DMS 273 treated with DMSO at 0.1 percent for 48 hours (cell line): ENCODE data around the gene MRPL54.
"Not testable (repeated sequence)": the region's sequence is repeated elsewhere in the genome, so short reads cannot be mapped to it uniquely, and the experiment has no call there.

Experiments used
- DNase-seq: peaks from one replicate; lab custom pipeline; 2025; lab: John Stamatoyannopoulos, UW

Gene MRPL54

DNA sequence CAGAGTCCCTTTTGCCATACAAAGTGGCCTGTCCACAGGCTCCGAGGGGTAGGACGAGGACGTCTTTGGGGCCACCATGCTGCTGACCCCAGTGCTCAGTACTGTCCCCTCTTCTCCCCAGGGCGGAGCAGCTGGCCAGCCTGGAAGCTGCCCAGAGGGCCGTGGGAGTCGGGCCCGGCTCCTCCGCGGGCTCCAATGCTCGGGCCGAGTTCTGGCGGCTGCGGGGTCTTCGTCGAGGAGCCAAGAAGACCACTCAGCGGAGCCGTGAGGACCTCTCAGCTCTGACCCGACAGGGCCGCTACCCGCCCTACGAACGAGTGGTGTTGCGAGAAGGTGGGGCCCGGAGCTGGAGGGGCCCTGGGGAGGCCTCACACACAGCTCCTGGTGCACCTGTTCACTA, 22.1 kb upstream of the MRPL54 start:
- no peak for DNase-seq

DNA sequence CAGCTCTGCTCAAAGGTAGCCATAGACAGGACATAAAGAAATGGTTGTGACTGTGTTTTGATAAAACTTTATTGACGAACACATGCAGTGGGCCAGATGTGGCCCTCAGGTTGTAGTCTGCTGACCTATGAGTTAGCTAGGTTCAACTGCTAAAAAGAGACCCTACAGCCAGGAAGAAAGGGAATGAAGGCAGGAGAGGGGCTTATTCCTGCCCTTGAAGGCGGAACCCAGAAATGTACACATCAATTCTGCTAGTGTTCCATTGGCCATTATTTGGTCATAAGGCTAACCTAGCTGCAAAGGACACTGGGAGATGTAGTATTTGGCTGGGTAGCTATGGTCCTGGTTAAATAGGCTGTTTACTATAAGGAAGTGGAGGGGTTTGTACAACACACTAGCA, 19.0 kb upstream of the MRPL54 start:
- DNase-seq: no peak

DNA sequence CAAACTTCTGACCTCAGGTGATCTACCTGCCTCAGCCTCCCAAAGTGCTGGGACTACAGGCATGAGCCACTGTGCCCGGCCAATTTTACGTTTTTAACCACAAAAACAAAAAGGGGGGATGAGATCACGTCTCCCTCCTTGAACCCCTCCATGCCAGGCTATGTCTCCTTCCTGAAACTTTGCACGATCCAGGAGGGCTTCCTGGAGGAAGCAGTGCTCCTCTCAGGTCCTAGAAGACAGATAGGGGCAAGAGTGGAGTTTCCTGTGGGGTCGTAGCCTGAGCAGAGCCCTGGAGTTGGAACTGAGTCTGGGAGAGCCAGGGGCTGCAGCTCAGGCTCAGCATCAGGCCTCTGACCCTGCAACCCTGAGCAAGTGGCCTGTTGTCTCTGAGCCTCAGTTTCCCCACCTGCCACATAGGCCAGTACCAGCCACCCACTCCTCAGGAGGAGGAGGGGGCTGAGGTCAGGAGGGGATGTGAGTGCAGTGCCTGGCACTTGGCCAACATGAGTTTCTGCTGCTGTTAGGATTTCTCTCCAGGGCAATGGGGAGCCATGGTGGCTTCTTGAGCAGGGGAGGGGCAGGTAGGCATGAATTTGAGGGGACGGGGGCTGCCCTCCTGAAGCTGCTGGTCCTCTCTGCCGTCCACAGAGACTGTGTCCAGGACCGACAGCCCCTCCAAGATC, 17.0 kb upstream of the MRPL54 start:
- no peak for DNase-seq

DNA sequence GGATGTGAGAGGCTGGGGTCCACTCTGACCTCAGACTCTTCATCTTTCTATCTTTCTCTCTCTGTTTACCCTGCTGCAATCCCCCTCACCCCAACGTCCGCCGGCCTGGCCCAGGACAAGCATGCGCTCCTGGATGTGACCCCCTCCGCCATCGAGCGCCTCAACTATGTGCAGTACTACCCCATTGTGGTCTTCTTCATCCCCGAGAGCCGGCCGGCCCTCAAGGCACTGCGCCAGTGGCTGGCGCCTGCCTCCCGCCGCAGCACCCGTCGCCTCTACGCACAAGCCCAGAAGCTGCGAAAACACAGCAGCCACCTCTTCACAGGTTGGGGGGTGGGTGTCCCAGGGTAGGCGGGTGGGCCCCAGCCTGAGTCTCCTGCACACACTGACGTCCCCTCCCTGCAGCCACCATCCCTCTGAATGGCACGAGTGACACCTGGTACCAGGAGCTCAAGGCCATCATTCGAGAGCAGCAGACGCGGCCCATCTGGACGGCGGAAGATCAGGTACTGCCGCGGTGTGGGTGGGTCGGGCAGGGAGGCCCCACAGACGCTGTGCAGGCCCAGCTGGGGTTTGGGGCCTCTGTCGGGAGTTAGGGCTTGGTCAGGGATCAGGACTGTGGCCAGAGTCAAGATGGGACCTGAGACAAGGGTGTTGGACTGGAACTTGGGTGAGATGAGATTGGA, 16.0 kb upstream of the MRPL54 start:
- no peak for DNase-seq

DNA sequence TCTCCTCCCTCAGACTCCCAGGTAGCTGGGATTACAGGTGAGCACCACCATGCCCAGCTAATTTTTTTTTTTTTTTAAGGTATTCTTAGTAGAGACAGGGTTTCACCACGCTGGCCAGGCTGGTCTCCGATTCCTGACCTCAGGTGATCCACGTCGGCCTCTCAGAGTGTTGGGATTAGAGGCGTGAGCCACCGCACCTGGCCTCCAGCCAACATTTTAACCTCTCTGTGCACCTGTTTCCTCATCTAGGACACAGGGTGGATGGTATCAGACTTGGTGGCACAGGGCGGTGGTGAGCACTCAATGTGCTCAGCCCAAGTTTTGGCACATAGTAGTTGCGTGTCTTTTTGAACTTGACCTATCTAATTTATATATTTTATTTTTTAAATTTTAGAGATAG, 13.5 kb upstream of the MRPL54 start:
- DNase-seq: no peak

DNA sequence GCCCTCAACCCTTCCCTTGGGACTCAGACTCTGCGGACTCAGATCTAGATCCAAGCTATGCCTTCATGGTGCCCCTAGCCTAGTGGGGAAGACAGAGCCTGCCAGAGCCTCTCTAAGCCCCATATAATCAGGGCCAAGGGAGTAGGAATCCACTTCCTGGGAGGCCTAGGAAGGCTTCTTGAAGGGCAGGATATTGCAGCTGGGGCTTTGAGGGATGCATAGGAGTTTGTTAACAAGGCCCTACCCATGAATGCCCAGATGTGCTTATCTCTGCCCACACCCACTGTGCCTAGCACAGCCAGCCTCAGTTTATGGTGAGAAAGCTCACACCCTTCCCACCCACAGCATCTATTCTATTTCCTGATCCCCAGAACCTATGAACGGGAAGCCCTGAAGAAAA, 12.3 kb upstream of the MRPL54 start:
- no peak for DNase-seq

DNA sequence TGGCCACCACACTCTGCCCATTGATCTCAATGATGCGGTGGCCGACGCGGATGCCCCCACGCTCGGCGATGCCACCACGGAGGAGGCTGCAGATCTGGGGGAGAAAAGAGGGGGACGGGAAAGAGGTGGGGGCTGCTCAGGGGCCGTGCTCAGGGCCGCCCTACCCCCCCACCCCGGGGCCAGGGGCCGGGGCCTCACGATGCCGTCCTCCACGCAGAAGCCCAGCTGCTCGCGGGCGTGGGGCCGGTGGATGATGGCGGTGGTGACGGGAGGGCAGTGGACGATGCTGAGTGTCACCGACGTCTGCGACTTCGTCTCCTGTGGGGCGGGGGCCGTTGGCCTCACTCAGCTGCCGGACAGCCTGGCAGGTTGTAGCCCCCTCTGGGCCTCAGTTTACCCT, 11.2 kb upstream of the MRPL54 start:
- no peak for DNase-seq

DNA sequence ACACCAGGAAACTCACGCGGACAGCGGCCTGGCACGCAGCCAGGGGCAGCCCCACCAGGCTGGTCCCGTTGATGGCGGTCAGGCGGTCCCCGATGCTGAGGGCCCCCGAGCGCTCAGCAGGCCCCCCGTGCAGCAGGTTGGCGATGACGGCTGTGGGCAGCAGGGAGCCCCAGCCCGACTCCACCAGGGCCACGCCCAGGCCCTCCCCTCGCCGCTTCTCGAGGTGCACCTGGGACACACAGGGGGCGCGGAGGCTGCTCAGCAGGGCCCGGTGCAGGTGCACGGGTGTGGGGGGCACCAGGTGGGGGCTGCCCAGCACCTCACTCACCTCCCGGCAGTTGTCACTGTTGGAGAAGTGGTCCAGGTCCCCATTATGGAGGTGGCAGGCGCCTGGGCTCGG, 10.0 kb upstream of the MRPL54 start:
- DNase-seq: no peak

DNA sequence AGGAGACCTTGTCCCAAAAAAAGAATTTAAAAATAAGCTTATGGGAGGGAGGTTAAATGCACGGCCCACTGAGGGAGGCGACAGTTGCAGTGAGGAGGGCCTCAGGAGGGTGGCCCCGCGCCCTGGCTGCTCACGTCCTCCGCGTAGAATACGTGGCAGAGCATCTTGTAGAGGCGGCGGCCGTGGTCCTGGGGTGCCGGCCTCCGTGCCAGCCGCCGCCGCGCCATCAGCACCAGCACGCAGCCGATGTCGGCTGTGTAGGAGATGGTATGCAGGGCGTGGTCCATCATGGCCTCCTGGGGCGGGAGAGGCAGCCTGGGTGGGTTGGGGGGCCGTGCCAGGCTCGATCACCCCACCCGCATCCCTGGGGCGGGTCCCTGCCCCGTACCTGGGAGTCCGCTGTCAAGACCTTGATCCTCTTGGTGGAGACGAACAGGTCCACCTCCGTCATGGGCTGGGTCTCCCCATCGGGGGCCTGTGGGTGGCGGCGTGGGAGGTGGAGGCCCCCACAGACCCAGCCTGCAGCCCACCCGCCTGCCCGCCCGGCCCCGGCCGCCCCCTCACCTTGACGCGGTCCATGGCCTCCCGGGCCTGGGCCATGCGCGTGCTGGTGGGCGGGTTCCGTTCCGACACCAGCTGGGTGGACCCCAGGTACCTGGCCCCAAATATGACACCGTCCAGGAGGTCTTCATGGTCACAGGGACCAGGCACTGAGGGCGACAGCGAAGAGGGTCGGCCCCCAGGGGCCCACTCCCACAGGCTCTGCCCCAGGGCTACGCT, 8.7 kb upstream of the MRPL54 start:
- DNase-seq: no peak

DNA sequence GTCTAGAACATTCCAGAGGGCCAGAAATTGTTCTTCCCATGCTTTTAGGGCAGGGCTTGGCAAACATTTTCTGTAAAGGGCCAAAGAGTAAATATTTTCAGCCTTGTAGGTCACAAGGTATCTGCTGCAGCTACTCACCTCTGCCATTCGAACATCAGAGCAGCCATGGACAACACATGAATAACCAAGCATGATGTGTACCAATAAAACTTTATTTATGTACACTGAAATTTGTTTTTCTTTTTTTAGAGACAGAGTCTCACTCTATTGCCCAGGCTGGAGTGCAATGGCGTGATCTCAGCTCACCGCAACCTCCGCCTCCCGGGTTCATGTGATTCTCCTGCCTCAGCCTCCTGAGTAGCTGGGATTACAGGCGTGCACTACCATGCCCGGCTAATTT, 4.8 kb upstream of the MRPL54 start:
- not testable (repeated sequence) for DNase-seq

DNA sequence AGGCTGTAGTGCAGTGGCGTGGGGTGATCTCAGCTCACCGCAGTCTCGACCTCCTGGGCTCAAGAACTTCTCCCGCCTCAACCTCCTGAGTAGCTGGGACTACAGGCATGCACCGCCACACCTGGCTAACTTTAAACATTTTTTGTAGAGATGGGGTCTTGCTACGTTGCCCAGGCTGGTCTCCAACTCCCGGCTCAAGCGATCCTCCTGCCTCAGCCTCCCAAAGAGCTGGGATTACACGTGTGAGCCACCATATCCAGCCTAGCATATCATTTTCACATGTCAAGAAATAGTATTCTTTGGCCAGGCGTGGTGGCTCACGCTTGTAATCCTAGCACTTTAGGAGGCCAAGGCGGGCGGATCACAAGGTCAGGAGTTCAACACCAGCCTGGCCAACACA, 4.2 kb upstream of the MRPL54 start:
- DNase-seq: not testable (repeated sequence)

DNA sequence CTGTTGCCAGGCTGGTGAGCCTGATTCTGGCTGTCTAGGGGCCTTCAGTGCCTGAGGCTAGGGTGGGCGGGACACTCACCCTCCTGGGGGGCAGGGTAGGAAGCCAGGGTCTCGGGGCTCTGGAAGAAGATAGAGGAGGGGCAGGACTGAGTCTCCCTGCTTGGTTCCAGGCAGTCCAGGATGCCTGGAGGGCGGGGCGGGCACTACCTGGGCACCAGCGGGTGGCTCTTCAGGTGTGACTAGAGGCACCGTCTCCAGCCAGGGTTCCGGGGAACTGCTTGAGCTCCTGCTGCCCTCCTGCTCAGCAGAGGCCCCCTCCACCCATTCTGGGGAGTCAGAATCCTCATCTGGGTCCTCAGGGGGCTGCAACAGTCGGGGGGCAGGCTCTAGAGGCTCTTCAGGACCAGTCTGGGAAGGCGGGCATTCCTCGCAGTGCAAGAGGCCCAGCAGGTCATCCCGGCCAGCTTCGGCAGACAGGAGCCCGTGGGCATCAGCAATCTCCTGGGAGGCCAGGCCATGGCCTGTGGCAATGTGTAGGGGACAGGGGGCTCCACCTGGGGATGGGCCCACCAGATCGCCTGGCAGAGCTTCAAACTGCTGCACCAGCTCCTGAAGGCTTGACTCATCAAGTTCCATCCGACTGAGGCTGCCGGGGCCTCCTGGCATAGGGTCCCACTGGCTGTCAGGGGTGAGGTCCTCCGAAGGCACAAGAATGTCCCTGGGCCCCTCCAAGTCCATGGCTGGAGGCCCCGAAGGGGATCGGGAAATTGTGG, 2.8 kb upstream of the MRPL54 start:
- no peak for DNase-seq

DNA sequence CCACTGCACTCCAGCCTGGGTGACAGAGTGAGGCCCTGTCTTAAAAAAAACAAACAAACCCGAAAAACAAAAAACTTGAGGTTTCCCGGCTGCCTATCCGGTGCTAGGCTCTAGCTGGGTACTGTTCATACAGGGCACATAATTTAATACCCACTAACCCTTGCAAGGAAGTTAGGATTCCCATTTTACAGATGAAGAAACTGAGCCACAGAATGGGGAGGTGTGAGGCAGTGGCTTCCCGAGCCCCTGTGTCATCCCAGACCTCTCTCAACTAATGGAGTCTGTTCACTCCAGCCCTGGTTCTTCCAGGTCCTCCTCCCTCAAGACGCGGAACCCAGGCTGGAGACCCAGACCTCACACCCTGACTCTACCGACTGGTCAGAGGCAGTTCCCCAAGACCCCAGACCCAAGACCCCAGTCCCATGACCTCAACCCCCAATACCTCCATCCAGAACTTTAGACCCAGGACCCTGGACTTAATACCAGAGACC, 1.6 kb upstream of the MRPL54 start:
- no peak for DNase-seq

DNA sequence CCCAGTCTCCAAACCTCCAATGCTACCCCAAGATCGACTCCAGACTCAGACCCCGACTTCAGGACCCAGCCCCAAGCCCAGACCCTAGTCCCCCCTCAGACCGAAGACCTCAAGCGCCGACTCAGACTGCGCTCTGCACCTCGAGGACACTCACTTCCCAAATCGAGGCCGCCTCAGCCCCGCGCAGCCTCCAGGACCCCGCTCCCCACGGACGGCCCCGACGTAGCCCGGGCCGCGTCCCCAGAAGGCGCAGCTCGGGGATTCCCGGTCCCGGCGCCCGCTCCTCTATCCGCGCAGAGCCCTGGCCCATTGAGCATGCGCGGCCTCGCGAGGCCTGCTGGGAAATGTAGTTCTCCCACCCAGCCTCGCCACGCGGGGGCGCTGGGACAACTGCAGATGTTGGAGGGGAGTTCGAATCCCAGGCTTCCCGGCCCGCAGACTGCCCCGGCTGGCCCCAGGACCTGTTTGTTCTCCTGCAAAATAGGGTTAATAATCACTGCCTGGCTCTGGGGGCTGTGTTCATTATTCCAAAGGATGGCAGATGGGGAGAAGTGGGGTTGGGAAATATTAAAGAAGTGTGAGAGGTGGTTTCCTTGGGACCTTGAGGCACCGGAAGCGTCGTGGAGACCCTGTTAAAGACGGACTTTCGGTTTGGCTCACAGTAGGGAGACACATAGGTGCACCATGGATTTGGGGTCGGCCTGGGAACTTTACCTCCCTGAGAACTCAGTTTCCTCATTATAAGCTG, 926 bp upstream of the MRPL54 start, which contains the start of gene APBA3:
Gene APBA3, minus strand, starts transcription at position 311 of the 748 bp plus-strand sequence. CDS start 1,428 bp downstream, outside the sequence.
- DNase-seq: peak; percentile 52

DNA sequence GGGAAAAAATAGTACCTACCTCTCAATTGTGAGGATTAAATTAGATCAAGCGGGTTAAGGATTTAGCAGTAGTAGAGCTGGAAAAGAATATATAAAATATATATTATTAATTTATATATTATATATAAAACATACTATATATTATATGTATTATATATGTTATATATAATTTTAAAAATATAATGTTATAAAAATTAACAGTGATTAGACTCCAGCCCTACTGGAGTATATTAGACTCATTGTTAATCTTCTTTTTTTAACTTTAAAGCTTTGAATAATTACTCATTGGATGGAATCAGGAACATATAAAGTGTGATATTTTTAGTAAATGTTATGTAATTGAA, 380 bp upstream of the MRPL54 start:
- no peak for DNase-seq

DNA sequence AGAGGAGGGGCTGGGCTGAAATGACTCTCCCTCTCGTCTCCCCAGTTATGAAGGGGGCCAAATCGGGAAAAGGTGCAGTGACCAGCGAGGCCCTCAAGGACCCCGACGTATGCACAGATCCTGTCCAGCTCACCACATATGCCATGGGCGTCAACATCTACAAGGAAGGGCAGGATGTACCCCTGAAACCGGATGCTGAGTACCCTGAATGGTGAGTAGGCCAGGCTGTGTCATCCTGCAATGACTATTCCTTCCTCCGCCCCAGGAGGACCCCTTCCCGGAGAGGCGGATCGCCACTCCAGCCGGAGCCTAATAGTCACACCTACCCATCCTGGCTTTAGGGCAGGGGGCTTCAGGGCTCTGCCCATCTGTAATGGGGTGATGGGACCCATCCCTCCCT, 2.6 kb downstream of the MRPL54 start:
- no peak for DNase-seq

DNA sequence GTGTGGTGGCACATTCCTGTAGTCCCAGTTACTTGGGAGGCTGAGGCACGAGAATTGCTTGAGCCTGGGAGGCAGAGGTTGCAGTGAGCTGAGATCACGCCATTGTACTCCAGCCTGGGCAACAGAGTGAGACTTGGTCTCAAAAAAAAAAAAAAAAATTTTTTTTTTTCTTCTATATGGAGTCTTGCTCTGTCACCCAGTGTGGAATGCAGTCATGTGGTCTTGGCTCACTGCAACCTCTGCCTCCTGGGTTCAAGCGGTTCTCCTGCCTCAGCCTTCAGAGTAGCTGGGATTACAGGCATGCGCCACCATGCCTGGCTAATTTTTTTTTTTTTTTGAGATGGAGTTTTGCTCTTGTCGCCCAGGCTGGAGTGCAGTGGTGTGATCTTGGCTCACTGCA, 3.3 kb downstream of the MRPL54 start:
- DNase-seq: not testable (repeated sequence)

DNA sequence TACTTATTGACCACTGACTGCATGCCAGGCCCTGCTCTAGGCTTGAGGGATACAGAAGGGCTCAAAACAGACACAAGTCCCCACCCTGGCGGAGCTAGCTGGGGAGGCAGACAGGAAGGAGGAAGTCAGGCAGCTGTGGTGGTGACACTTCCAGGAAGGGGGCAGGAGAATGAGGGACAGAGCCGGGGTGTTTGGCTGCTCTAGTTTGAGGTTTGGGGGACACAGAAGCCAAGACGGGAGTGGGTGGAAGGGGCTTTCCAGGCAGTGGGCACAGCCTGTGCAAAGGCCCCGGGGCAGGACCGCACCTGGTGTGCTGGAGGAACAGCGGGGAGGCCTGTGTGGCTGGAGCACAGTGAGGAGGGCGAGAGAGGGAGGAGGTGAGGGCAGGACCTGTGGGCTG, 4.0 kb downstream of the MRPL54 start:
- no peak for DNase-seq

DNA sequence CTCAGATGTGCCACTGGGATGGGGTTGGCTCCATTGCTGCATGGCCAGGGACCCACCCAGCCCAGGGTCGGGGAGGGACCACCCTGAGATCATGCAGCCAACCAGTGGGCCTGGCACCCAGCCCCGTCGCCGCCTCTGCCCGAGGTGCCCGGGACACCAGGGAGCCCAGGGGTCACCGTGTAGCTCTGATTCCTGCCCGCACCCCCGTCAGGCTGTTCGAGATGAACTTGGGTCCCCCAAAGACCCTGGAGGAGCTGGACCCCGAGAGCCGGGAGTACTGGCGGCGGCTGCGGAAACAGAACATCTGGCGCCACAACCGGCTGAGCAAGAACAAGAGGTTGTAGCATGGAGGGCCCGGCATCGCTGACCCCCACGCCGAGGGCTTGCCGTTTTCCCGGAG, 4.6 kb downstream of the MRPL54 start:
- no peak for DNase-seq

DNA sequence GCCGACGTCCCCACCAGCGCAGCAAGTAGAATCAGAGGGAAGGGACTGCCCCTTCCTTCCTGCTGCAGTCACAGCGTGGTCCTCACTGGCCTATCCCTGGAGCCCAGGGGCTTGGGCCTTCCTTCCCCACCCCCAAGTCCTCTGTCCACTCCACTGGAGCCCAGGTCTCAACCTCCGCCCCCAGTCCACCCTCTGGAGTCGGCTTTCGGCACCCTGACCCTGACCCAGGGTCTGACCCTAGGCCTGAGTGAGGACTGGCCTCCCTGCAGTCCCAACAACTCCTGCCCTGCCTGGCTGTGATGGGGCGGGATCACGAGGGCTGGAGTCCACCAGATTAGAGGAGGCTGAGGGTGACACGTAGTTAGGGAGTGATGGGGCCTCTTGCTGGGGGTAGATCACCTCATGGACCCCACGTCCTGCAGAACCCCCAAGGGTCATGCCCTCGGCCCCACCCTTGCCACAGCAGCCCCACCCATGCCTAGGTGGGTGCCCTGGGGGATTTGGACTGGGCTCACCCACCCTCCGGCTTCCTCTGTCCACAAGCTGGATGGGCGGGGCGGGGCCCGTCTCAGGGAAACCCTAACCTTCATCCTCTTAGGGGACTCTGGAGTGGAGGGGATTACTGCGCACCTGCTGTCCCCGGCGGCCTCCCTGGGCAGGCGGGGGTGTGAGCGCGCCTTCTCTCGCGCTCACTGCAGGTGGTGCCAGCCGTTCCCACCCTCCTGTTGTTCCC, 5.7 kb downstream of the MRPL54 start:
- DNase-seq: no peak

DNA sequence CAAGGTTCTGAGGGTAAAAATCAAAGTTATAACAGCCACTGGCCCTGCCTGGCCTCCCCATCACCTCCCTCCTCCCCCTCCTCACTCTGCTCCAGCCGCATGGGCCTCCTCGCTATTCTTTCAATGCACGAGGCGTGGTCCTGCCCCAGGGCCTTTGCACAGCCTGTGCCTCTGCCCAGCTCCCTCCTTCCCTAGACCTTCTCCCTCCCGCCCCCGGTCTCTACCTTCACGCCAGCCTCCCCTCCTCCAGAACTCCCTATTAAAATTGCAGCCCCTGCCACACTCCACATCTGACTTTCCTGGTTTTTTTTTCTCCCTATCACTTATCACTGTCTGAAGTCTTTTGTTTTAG, 6.2 kb downstream of the MRPL54 start:
- DNase-seq: no peak
